GM21390 (cell line): ENCODE data around the gene MARCHF2.
"Not testable (repeated sequence)": the region's sequence is repeated elsewhere in the genome, so short reads cannot be mapped to it uniquely, and the experiment has no call there.

ENCODE experiments used
- ATAC-seq: cut with Tn5 transposase; IDR thresholded peaks from one replicate; pipeline ENCODE4 v1.9.1; 2021; ENCODE audit not compliant: unreplicated experiment

MARCHF2 gene

GRCh38 chr19:8412783-8413628 is at the start of gene MARCHF2:
Gene MARCHF2, plus strand, starts transcription at chr19:8413305. Its CDS starts 8,536 bp downstream, at chr19:8421841.
- ATAC-seq, result peak; percentile 98

DNA sequence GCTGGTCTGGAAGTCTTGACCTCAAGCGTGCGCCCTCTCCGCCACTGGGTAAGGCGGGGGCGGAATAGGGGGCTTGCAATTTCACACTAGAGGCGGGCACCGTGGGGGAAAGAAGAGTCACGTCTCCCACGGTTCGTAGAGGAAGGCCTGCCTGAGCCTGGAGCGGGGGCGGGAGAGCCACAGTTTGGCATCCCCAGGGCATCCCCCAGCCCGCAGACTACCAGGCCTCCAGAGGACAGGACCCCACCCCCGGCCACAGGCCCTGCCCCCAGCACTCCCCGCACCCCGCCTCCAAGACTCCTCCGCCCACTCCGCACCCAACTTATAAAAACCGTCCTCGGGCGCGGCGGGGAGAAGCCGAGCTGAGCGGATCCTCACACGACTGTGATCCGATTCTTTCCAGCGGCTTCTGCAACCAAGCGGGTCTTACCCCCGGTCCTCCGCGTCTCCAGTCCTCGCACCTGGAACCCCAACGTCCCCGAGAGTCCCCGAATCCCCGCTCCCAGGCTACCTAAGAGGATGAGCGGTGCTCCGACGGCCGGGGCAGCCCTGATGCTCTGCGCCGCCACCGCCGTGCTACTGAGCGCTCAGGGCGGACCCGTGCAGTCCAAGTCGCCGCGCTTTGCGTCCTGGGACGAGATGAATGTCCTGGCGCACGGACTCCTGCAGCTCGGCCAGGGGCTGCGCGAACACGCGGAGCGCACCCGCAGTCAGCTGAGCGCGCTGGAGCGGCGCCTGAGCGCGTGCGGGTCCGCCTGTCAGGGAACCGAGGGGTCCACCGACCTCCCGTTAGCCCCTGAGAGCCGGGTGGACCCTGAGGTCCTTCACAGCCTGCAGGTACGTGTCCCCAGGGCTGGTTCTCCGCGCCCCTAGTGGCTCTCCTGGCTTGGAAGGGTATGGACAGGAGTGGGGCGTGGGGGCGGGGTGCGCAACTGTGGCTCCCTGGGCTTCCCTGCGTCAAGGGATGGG is 49.0 kb upstream of the MARCHF2 start, which contains the start of gene ANGPTL4:
Gene ANGPTL4 (plus strand): TSS at position 353 of the 969 bp plus-strand sequence. CDS start 167 bp downstream, at position 520.
- no peak for ATAC-seq

DNA sequence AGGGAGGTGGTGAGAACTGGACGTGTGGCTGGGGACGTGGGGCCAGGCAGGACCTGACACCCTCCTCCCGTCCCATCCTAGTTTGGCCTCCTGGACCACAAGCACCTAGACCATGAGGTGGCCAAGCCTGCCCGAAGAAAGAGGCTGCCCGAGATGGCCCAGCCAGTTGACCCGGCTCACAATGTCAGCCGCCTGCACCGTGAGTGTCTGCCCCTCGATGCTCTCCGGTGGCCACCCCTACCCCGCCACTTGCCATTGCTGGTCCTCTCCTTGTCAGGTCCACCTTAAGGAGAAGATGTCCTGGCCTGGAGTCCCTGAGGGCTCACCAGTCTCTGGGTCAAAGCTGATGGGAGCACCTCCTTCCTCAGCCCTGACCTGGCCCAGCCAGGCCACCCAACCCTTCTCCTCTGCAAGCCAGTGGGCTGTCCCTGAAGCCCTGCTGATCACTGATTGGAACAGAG is 47.0 kb upstream of the MARCHF2 start:
- ATAC-seq, result no peak

GRCh38 chr19:8366961-8367326 is 46.2 kb upstream of the MARCHF2 start:
- ATAC-seq, result no peak

GRCh38 chr19:8367327-8368001 is 45.6 kb upstream of the MARCHF2 start:
- no peak for ATAC-seq

- no peak for ATAC-seq
Observed at GRCh38 chr19:8370176-8371010, 42.7 kb upstream of the MARCHF2 start.

- ATAC-seq, result no peak
Observed at GRCh38 chr19:8371011-8371804, 41.9 kb upstream of the MARCHF2 start.

DNA sequence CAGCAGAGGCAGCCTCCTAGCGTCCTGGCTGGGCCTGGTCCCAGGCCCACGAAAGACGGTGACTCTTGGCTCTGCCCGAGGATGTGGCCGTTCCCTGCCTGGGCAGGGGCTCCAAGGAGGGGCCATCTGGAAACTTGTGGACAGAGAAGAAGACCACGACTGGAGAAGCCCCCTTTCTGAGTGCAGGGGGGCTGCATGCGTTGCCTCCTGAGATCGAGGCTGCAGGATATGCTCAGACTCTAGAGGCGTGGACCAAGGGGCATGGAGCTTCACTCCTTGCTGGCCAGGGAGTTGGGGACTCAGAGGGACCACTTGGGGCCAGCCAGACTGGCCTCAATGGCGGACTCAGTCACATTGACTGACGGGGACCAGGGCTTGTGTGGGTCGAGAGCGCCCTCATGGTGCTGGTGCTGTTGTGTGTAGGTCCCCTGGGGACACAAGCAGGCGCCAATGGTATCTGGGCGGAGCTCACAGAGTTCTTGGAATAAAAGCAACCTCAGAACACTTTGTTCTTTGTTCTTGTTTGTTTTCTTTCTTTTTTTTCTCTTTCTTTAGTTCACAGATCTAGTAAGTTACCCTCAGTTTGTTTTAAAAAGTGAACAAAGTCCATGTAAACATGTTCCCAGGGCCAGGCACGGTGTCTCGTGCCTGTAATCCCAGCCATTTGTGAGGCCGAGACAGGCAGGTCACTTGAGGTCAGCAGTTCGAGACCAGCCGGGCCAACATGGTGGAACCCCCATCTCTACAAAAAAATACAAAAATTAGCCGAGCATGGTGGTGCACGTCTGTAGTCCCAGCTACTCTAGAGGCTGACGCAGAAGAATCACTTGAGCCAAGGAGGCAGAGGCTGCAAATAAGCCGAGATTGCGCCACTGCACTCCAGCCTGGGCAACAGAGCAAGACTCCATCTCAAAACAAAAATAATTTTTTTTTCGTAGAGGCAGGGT is 39.0 kb upstream of the MARCHF2 start:
- no peak for ATAC-seq

GRCh38 chr19:8375766-8376165 is 37.3 kb upstream of the MARCHF2 start:
- ATAC-seq, result not testable (repeated sequence)

DNA sequence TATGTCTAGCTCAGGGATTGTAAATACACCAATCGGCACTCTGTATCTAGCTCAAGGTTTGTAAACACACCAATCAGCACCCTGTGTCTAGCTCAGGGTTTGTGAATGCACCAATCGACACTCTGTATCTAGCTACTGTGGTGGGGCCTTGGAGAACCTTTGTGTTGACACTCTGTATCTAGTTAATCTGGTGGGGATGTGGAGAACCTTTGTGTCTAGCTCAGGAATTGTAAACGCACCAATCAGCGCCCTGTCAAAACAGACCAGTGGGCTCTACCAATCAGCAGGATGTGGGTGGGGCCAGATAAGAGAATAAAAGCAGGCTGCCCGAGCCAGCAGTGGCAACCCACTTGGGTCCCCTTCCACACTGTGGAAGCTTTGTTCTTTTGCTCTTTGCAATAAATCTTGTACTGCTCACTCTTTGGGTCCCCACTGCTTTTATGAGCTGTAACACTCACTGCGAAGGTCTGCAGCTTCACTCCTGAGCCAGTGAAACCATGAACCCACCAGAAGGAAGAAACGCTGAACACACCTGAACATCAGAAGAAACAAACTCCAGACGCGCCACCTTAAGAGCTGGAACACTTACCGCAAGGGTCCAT is 36.6 kb upstream of the MARCHF2 start:
- ATAC-seq, result not testable (repeated sequence)

DNA sequence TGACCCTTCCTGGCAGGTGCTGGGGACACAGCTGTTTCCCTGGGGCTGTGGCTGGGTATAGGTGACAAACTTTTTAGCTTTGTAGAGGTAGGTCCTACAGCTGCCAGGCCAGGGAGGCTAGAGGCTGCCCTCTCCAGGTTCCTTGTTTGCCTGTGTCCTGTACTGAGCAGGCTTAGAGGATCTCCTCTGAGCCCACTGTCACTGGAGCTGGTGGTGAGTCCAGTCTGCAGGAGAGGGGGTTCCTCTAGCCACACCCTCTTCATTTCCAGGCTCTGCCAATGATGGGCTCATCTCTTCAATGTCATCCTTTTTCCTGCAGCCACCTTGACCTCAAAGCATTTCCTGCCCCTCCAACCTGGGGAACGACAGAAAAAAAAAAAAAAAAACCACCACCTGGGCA is 35.5 kb upstream of the MARCHF2 start:
- no peak for ATAC-seq

DNA sequence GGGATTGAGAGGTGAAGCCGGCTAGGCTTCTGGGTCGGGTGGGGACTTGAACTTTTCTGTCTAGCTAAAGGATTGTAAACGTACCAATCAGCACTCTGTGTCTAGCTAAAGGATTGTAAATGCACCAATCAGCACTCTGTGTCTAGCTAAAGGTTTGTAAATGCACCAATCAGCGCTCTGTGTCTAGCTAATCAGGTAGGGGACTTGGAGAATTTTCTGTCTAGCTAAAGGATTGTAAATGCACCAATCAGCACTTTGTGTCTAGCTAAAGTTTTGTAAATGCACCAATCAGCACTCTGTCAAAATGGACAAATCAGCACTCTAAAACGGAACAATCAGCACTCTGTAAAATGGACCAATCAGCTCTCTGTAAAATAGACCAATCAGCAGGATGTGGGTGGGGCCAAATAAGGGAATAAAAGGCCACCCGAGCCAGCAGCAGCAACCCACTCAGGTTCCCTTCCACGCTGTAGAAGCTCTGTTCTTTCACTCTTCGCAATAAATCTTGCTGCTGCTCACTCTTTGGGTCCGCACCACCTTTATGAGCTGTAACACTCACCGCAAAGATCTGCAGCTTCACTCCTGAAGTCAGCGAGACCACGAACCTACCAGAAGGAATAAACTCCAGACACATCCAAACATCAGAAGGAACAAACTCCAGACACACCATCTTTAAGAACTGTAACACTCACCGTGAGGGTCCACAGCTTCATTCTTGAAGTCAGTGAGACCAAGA is 33.8 kb upstream of the MARCHF2 start:
- not testable (repeated sequence) for ATAC-seq

GRCh38 chr19:8384569-8384968 is 28.5 kb upstream of the MARCHF2 start:
- not testable (repeated sequence) for ATAC-seq

- not testable (repeated sequence) for ATAC-seq
Observed at GRCh38 chr19:8385103-8385502, 28.0 kb upstream of the MARCHF2 start.

GRCh38 chr19:8385566-8385965 is 27.5 kb upstream of the MARCHF2 start:
- ATAC-seq, result not testable (repeated sequence)

DNA sequence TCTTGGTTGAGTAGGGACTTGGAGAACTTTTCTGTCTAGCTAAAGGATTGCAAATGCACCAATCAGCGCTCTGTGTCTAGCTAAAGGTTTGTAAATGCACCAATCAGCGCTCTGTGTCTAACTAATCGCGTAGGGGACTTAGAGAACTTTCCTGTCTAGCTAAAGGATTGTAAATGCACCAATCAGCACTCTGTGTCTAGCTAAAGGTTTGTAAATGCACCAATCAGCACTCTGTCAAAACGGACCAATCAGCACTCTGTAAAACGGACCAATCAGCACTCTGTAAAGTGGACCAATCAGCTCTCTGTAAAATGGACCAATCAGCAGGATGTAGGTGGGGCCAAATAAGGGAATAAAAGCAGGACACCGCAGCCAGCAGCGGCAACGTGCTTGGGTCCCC is 26.7 kb upstream of the MARCHF2 start:
- not testable (repeated sequence) for ATAC-seq

DNA sequence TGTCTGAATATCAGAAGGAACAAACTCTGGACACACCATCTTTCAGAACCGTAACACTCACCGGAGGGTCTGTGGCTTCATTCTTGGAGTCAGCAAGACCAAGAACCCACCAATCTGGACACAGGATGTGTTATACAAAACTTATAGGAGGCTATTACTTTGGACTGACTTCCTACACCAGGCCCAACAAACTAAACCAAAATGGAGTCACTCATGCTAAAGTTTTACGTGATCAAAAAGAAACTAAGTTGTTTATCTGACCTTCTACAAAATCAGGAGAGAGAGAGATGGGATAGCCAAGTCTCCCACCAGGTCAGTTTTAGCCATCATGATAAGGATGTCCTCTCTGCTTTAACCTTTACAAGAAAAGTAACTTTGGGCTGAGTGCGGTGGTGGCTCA is 26.1 kb upstream of the MARCHF2 start:
- ATAC-seq, result no peak
